H1 (cell line): Measurements from ENCODE around the gene G6PC1. TPM values are rescaled to one million over a fixed set of nuclear protein-coding genes. Genes with fewer than 3 reads are reported as not detected.
"Not testable (repeated sequence)": the region's sequence is repeated elsewhere in the genome, so short reads cannot be mapped to it uniquely, and the experiment has no call there.

ENCODE experiments used
- CTCF ChIA-PET: fragments of 300-600 bp; sonication (Branson Sonifier 250); formaldehyde crosslinking; loops from one replicate; lab custom pipeline; 2021; ENCODE audit not compliant: partially characterized antibody; lab: Charles Lee
- POLR2A ChIA-PET: fragments of 300-600 bp; sonication (Branson Sonifier 250); formaldehyde crosslinking; loops from one replicate; lab custom pipeline; 2021; ENCODE audit warnings: inconsistent platforms; ENCODE audit not compliant: partially characterized antibody; lab: Charles Lee
- DNase-seq, 2 experiments: peaks; one replicate each; pipeline versions ENCODE4 v3.0.0 to v3.0.0-alpha.2; 2010 to 2022; ENCODE audit warnings: low spot score in 2 of 2, low read depth in 1 of 2, mixed read lengths in 1 of 2
- FAIRE-seq: peaks from 2 replicates; lab custom pipeline; 2011; peaks lifted over from hg19 to GRCh38; lab: Jason Lieb, UNC
- H2AFZ ChIP-seq: 2 replicates; pipeline ENCODE4 v1.8.1; 2012; ENCODE audit warnings: low read length, inconsistent platforms
- H2AK5ac ChIP-seq: 2 replicates; pipeline ENCODE4 v1.6.1; 2013; ENCODE audit warnings: low read depth, low read length
- H2BK120ac ChIP-seq: replicated peaks from 2 replicates; pipeline ENCODE3; 2013; ENCODE audit warnings: low read depth, low read length, inconsistent platforms
- H2BK12ac ChIP-seq: 2 replicates; pipeline ENCODE4 v1.6.1; 2013; ENCODE audit warnings: low read depth, low read length
- H2BK15ac ChIP-seq: 2 replicates; pipeline ENCODE4 v1.6.1; 2013; ENCODE audit warnings: low read length
- H2BK20ac ChIP-seq: 2 replicates; pipeline ENCODE4 v1.6.1; 2013; ENCODE audit warnings: low read length
- H2BK5ac ChIP-seq: 2 replicates; pipeline ENCODE4 v1.6.1; 2013; ENCODE audit warnings: low read depth, low read length
- H3K14ac ChIP-seq: 2 replicates; pipeline ENCODE4 v1.6.1; 2013; ENCODE audit warnings: inconsistent platforms; ENCODE audit not compliant: insufficient read length
- H3K18ac ChIP-seq: 2 replicates; pipeline ENCODE4 v1.6.1; 2013; ENCODE audit warnings: low read length; ENCODE audit errors: extremely low read depth
- H3K23ac ChIP-seq: 2 replicates; pipeline ENCODE4 v1.6.1; 2013; ENCODE audit warnings: inconsistent platforms; ENCODE audit not compliant: insufficient read length
- H3K23me2 ChIP-seq: 2 replicates; pipeline ENCODE4 v1.6.1; 2013; ENCODE audit warnings: low read depth, low read length
- H3K27ac ChIP-seq: 2 replicates; pipeline ENCODE4 v1.6.1; 2011; ENCODE audit warnings: low read depth, low read length, inconsistent platforms
- H3K27me3 ChIP-seq, 4 experiments: replicated peaks in 1 of 4; 1 replicate in 1 of 4; 2 replicates in 3 of 4; pipeline versions ENCODE4 v1.6.1 to v1.8.1; 2011 to 2013; ENCODE audit warnings: low read length in 3 of 4, mild to moderate bottlenecking in 3 of 4, inconsistent platforms in 2 of 4, mixed read lengths in 2 of 4, moderate library complexity in 1 of 4; ENCODE audit not compliant: control insufficient read depth in 3 of 4, insufficient read depth in 3 of 4; ENCODE audit errors: extremely low read depth in 1 of 4
- H3K36me3 ChIP-seq, 4 experiments: 2 replicates each; pipeline versions ENCODE4 v1.6.1 to v1.8.1; 2011 to 2013; ENCODE audit warnings: mild to moderate bottlenecking in 4 of 4, low read length in 3 of 4, moderate library complexity in 2 of 4, control low read depth in 1 of 4, inconsistent platforms in 1 of 4; ENCODE audit not compliant: insufficient read depth in 4 of 4, control insufficient read depth in 2 of 4
- H3K4ac ChIP-seq: replicated peaks from 2 replicates; pipeline ENCODE3; 2013; ENCODE audit warnings: low read length, low read depth, mixed read lengths, inconsistent platforms; ENCODE audit not compliant: insufficient read length
- H3K4me1 ChIP-seq, 4 experiments: replicated peaks in 1 of 4; 1 replicate in 1 of 4; 2 replicates in 3 of 4; pipeline versions ENCODE4 v1.6.1 to v1.8.1; 2011 to 2013; ENCODE audit warnings: low read length in 3 of 4, inconsistent platforms in 2 of 4, mixed read lengths in 1 of 4; ENCODE audit not compliant: insufficient read depth in 4 of 4, control insufficient read depth in 3 of 4
- H3K4me2 ChIP-seq, 2 experiments: 2 replicates each; pipeline versions ENCODE4 v1.6.1 to v1.8.1; 2011 to 2013; ENCODE audit warnings: low read depth in 2 of 2, low read length in 2 of 2, control low read depth in 1 of 2, inconsistent platforms in 1 of 2, mild to moderate bottlenecking in 1 of 2; ENCODE audit not compliant: insufficient read depth in 1 of 2
- H3K4me3 ChIP-seq, 4 experiments: fragments of 200-600, 300-600 bp in 1 of 4; sonication (generic), shearing (Covaris generic), sonication (Bioruptor Twin) in 1 of 4; 2 replicates each; pipeline versions ENCODE4 v1.5.1 to v1.8.1; 2011 to 2016; ENCODE audit warnings: low read length in 4 of 4, low read depth in 3 of 4, control low read depth in 2 of 4, inconsistent platforms in 2 of 4, mild to moderate bottlenecking in 2 of 4, mixed read lengths in 1 of 4, moderate library complexity in 1 of 4; ENCODE audit not compliant: insufficient read depth in 2 of 4; ENCODE audit errors: extremely low read depth in 1 of 4
- H3K56ac ChIP-seq: replicated peaks from 2 replicates; pipeline ENCODE3; 2013; ENCODE audit warnings: low read depth, mild to moderate bottlenecking, mixed read lengths, low read length, inconsistent platforms; ENCODE audit not compliant: insufficient read length
- H3K79me1 ChIP-seq: 2 replicates; pipeline ENCODE4 v1.6.1; 2013; ENCODE audit warnings: low read depth, low read length, control low read depth
- H3K79me2 ChIP-seq, 2 experiments: 2 replicates each; pipeline versions ENCODE4 v1.6.1 to v1.8.1; 2012 to 2013; ENCODE audit warnings: low read length in 2 of 2, mild to moderate bottlenecking in 2 of 2, inconsistent platforms in 1 of 2; ENCODE audit not compliant: insufficient read depth in 2 of 2, control insufficient read depth in 1 of 2
- H3K9ac ChIP-seq, 4 experiments: replicated peaks in 1 of 4; 1 replicate in 1 of 4; 2 replicates in 3 of 4; pipeline versions ENCODE4 v1.6.1 to v1.8.1; 2011 to 2013; ENCODE audit warnings: low read depth in 3 of 4, low read length in 3 of 4, control low read depth in 2 of 4, mild to moderate bottlenecking in 2 of 4, moderate library complexity in 2 of 4, inconsistent platforms in 1 of 4; ENCODE audit errors: extremely low read depth in 1 of 4
- H3K9me3 ChIP-seq, 2 experiments: 2 replicates each; pipeline versions ENCODE4 v1.6.1 to v1.8.1; 2012 to 2013; ENCODE audit warnings: mild to moderate bottlenecking in 2 of 2, moderate library complexity in 2 of 2, control low read depth in 1 of 2, inconsistent platforms in 1 of 2, low read depth in 1 of 2, low read length in 1 of 2, mixed read lengths in 1 of 2; ENCODE audit not compliant: insufficient read depth in 2 of 2
- H4K20me1 ChIP-seq, 2 experiments: replicated peaks in 1 of 2; 2 replicates each; pipeline versions ENCODE3 to v1.8.1; 2011 to 2013; ENCODE audit warnings: inconsistent platforms in 2 of 2, low read length in 2 of 2, mild to moderate bottlenecking in 1 of 2; ENCODE audit not compliant: insufficient read depth in 2 of 2, control insufficient read depth in 1 of 2
- H4K5ac ChIP-seq: 2 replicates; pipeline ENCODE4 v1.6.1; 2013; ENCODE audit warnings: low read length, low read depth, mixed read lengths, inconsistent platforms; ENCODE audit not compliant: insufficient read length
- H4K8ac ChIP-seq: 2 replicates; pipeline ENCODE4 v1.8.0; 2013; ENCODE audit warnings: mild to moderate bottlenecking, moderate library complexity, low read length, inconsistent platforms; ENCODE audit not compliant: insufficient read depth; ENCODE audit errors: extremely low read depth
- H4K91ac ChIP-seq: replicated peaks from 2 replicates; pipeline ENCODE3; 2013; ENCODE audit warnings: low read length, mixed read lengths, inconsistent platforms; ENCODE audit not compliant: insufficient read length
- WGBS, 2 experiments: shearing (Covaris generic) in 1 of 2; methylation state at CpG; one replicate each; pipeline versions ENCODE4 v1.1.6 to v1.1.7; 2013 to 2015; ENCODE audit warnings: low lambda C conversion rate in 2 of 2, mixed read lengths in 2 of 2, inconsistent platforms in 1 of 2, low coverage in 1 of 2, missing lambda C conversion rate in 1 of 2; ENCODE audit not compliant: insufficient replicate concordance in 2 of 2, insufficient coverage in 1 of 2, insufficient read length in 1 of 2; ENCODE audit errors: extremely low coverage in 1 of 2, missing lambda C conversion rate in 1 of 2; 5-methylcytosine and 5-hydroxymethylcytosine counted together
- polyA plus RNA-seq, 7 experiments: library from polyadenylated mRNA; depleted of rRNA in 3 of 7; stranded (reverse) in 5 of 7; unstranded in 2 of 7; fragments of >200 nt in 5 of 7; fragments of 200-250 nt in 2 of 7; gene quantifications; 1 replicate in 5 of 7; 2 replicates in 1 of 7; 4 replicates in 1 of 7; pipeline versions ENCODE4 v1.2.1 to v1.2.3, GENCODE V29; 2011 to 2013; ENCODE audit warnings: missing spikeins in 2 of 7, mixed read lengths in 2 of 7
- total RNA-seq: library from RNA; stranded (reverse); fragmentation: NEBNext Ultra II Directional; extraction: Animal tissue kit (Norgen Biotek cat#: 25700); gene quantifications from 2 replicates; pipeline ENCODE4 v1.2.1, GENCODE V29; 2021

Gene G6PC1
- total and polyA plus RNA-seq, 2 of the 8 experiments (the other 6 are each of a cell fraction or from before 2014, with no cell fraction given), result 0.02 TPM; not detected in 1

GRCh38 chr17:42851371-42852240, 49.0 kb upstream of the G6PC1 start:
- not testable (repeated sequence) for DNase-seq, H3K27ac ChIP-seq, H2BK120ac ChIP-seq, H3K56ac ChIP-seq, H3K79me1 ChIP-seq, H4K8ac ChIP-seq, H3K18ac ChIP-seq, H3K36me3 ChIP-seq, H3K23ac ChIP-seq, H4K5ac ChIP-seq, FAIRE-seq, H3K79me2 ChIP-seq, H2BK5ac ChIP-seq, H3K4me2 ChIP-seq, H2BK20ac ChIP-seq, H3K4me3 ChIP-seq, H2BK15ac ChIP-seq, H3K27me3 ChIP-seq, H3K9ac ChIP-seq, H3K23me2 ChIP-seq, H2BK12ac ChIP-seq, H2AFZ ChIP-seq, H3K9me3 ChIP-seq, H4K91ac ChIP-seq, H3K14ac ChIP-seq, H3K4ac ChIP-seq, H2AK5ac ChIP-seq, H4K20me1 ChIP-seq, H3K4me1 ChIP-seq
- ChIA-PET POLR2A (interaction anchor here (1.0 to 10.4 kb wide), 2 partner anchors 9 to 15 kb away, joined by 3 to 111 read pairs; partner anchors contain the start of gene PSME3), CTCF (interaction anchor here (1.4 to 1.9 kb wide), 3 partner anchors 9 to 85 kb away, joined by 5 read pairs; no protein-coding TSS in a partner anchor)
- WGBS, 2 experiments, result 94% methylated on average over 15 of the region's 28 CpGs; no CpG with 5 or more reads in 1 of the 2 experiments
